CD14-positive monocyte (primary cell): ENCODE results near the gene SPPL3. TPM values are rescaled to one million over a fixed set of nuclear protein-coding genes. Genes with fewer than 3 reads are reported as not detected.

Experiments used
- DNase-seq, 3 donors: peaks; one replicate each; pipeline ENCODE4 v3.0.0-alpha.2; 2011 to 2022
- H2AFZ ChIP-seq: 2 replicates; pipeline ENCODE4 v1.6.0; 2012; ENCODE audit warnings: mild to moderate bottlenecking, low read depth, low read length, inconsistent platforms; ENCODE audit not compliant: insufficient read depth, poor library complexity, severe bottlenecking
- H3K27ac ChIP-seq, 2 donors: 1 replicate in 1 of 2; 2 replicates in 1 of 2; pipeline ENCODE4 v1.5.1; 2012 to 2013; ENCODE audit warnings: low read length in 2 of 2, control low read depth in 1 of 2, inconsistent platforms in 1 of 2, low read depth in 1 of 2, mild to moderate bottlenecking in 1 of 2
- H3K27me3 ChIP-seq, 2 donors: one replicate each; pipeline versions ENCODE4 v1.6.0 to v1.6.1; 2011 to 2013; ENCODE audit warnings: low read length in 2 of 2; ENCODE audit not compliant: control insufficient read depth in 2 of 2, insufficient read depth in 2 of 2
- H3K36me3 ChIP-seq, 2 donors: replicated peaks in 1 of 2; 1 replicate in 1 of 2; 2 replicates in 1 of 2; pipeline versions ENCODE4 v1.5.1 to v1.6.1; 2012 to 2013; ENCODE audit warnings: low read length in 2 of 2, control low read depth in 1 of 2, inconsistent platforms in 1 of 2, mild to moderate bottlenecking in 1 of 2; ENCODE audit not compliant: insufficient read depth in 2 of 2, control insufficient read depth in 1 of 2
- H3K4me1 ChIP-seq, 2 donors: 1 replicate in 1 of 2; 2 replicates in 1 of 2; pipeline versions ENCODE4 v1.5.1 to v1.6.1; 2012 to 2013; ENCODE audit warnings: low read length in 2 of 2, control low read depth in 1 of 2, inconsistent platforms in 1 of 2, mild to moderate bottlenecking in 1 of 2, moderate library complexity in 1 of 2; ENCODE audit not compliant: insufficient read depth in 2 of 2, control insufficient read depth in 1 of 2
- H3K4me2 ChIP-seq: replicated peaks from 2 replicates; pipeline ENCODE3; 2012; ENCODE audit warnings: low read length, moderate library complexity, mild to moderate bottlenecking; ENCODE audit not compliant: poor library complexity, severe bottlenecking; ENCODE audit errors: extremely low read depth
- H3K4me3 ChIP-seq, 3 experiments: fragments of 200-600 bp in 1 of 3; sonication (generic) in 1 of 3; replicated peaks in 1 of 3; 1 replicate in 2 of 3; 2 replicates in 1 of 3; pipeline ENCODE4 v1.5.1; 2011 to 2013; ENCODE audit warnings: low read length in 3 of 3, mild to moderate bottlenecking in 3 of 3, control low read depth in 2 of 3, low read depth in 2 of 3, inconsistent platforms in 1 of 3, moderate library complexity in 1 of 3
- H3K79me2 ChIP-seq: 2 replicates; pipeline ENCODE4 v1.6.0; 2012; ENCODE audit warnings: mild to moderate bottlenecking, control low read depth, inconsistent platforms, low read length, moderate library complexity; ENCODE audit not compliant: insufficient read depth
- H3K9ac ChIP-seq: 2 replicates; pipeline ENCODE4 v1.6.0; 2017; ENCODE audit warnings: low read length, mild to moderate bottlenecking; ENCODE audit not compliant: insufficient read depth, poor library complexity, severe bottlenecking
- H3K9me3 ChIP-seq, 2 donors: replicated peaks in 1 of 2; 1 replicate in 1 of 2; 2 replicates in 1 of 2; pipeline versions ENCODE4 v1.5.1 to v1.6.1; 2012 to 2013; ENCODE audit warnings: low read length in 2 of 2, control low read depth in 1 of 2; ENCODE audit not compliant: control insufficient read depth in 1 of 2, insufficient read depth in 1 of 2
- H4K20me1 ChIP-seq: 2 replicates; pipeline ENCODE4 v1.6.0; 2012; ENCODE audit warnings: mild to moderate bottlenecking, low read length, control low read depth, moderate library complexity; ENCODE audit not compliant: insufficient read depth
- H3K27ac Mint-ChIP-seq, 7 donors: one replicate each; pipeline ENCODE4 v1.8.0; 2020; ENCODE audit warnings: mild to moderate bottlenecking in 7 of 7, mixed read lengths in 7 of 7, moderate library complexity in 6 of 7, inconsistent platforms in 2 of 7
- H3K27me3 Mint-ChIP-seq, 3 donors: one replicate each; pipeline ENCODE4 v1.8.0; 2021 to 2022; ENCODE audit warnings: low read depth in 3 of 3, mild to moderate bottlenecking in 3 of 3, mixed read lengths in 3 of 3, moderate library complexity in 3 of 3, inconsistent platforms in 1 of 3
- H3K36me3 Mint-ChIP-seq, 2 donors: one replicate each; pipeline ENCODE4 v1.8.0; 2020; ENCODE audit warnings: mixed read lengths in 2 of 2, inconsistent platforms in 1 of 2, mild to moderate bottlenecking in 1 of 2
- H3K4me1 Mint-ChIP-seq: one replicate; pipeline ENCODE4 v1.8.0; 2020; ENCODE audit warnings: mild to moderate bottlenecking, mixed read lengths
- H3K4me3 Mint-ChIP-seq, 2 donors: one replicate each; pipeline ENCODE4 v1.8.0; 2020; ENCODE audit warnings: mild to moderate bottlenecking in 2 of 2, mixed read lengths in 2 of 2, moderate library complexity in 1 of 2
- H3K9me3 Mint-ChIP-seq, 7 donors: one replicate each; pipeline ENCODE4 v1.8.0; 2020 to 2022; ENCODE audit warnings: mixed read lengths in 7 of 7, mild to moderate bottlenecking in 6 of 7, moderate library complexity in 6 of 7, inconsistent platforms in 2 of 7
- WGBS: methylation state at CpG from one replicate; pipeline ENCODE4 v1.1.5; 2013; ENCODE audit warnings: missing lambda C conversion rate; ENCODE audit not compliant: insufficient coverage; 5-methylcytosine and 5-hydroxymethylcytosine counted together
- intact Hi-C, 2 donors: fragments of 100-400 bp; cut with micrococcal nuclease; formaldehyde crosslinking; loops; one replicate each; pipeline versions ENCODE4 v1.15.0 to v1.15.1; 2023
- polyA plus RNA-seq, 3 donors: library from polyadenylated mRNA; depleted of rRNA in 1 of 3; unstranded in 2 of 3; stranded (reverse) in 1 of 3; fragments of 300-500 nt in 2 of 3; fragments of >200 nt in 1 of 3; fragmentation: Illumina TruSeq in 2 of 3; gene quantifications; 1 replicate in 2 of 3; 2 replicates in 1 of 3; pipeline ENCODE4 v1.2.3, GENCODE V29; 2012 to 2021
- TF ChIP-seq, protein P1 (sequence below): fragments of 200-600 bp; IDR thresholded peaks from one replicate; pipeline ENCODE4 v1.8.0; 2022; ENCODE audit warnings: antibody characterized with exemption, mild to moderate bottlenecking

SPPL3 gene
- polyA plus RNA-seq, 3 donors, result 14.5 to 18.6 (median 18.5) TPM

DNA sequence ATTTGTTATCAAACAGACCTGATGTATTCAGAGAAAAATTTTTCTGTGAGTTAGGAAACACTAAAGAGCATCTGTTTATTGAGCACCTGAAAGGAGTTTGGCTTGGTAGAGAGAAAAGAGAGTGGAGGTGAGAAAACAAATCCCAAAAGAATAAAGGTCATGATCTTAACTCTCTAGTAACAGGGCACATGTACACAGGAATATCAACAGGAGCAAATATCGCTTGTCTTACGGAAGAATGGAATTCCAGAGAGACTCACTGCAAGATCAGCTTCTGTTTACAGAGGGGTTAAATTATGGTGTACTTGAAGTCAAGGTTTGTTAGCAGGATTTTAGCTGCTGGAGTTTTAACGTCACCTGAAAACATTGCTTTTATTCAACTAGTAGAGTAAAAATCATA lies 78.8 kb downstream of the SPPL3 start:
- H3K4me3 ChIP-seq, result no peak overlapping the region
- peaks cover 0 to 1% (median 0%) of the 10 kb centered on the region in 3 donors for H3K27me3 Mint-ChIP-seq
- WGBS, result no CpG with 5 or more reads among the region's 3 CpGs
- no peaks in the 10 kb centered on the region for H3K36me3 ChIP-seq
- DNase-seq, result no peak
- H3K79me2 ChIP-seq, result peaks cover 93% of the 10 kb centered on the region
- H3K9me3 Mint-ChIP-seq, result no peaks in the 10 kb centered on the region
- H3K27ac Mint-ChIP-seq, result no peak overlapping the region
- no peak overlapping the region for H3K4me2 ChIP-seq
- peaks cover 1 to 4% of the 10 kb centered on the region in 2 donors for H3K36me3 Mint-ChIP-seq
- no peaks in the 10 kb centered on the region for H3K27me3 ChIP-seq
- H3K9ac ChIP-seq, result no peak overlapping the region
- H4K20me1 ChIP-seq, result peaks cover 96% of the 10 kb centered on the region
- H3K4me3 Mint-ChIP-seq, result no peak overlapping the region
- intact Hi-C loops, result no loop called here
- TF ChIP-seq, protein P1, sequence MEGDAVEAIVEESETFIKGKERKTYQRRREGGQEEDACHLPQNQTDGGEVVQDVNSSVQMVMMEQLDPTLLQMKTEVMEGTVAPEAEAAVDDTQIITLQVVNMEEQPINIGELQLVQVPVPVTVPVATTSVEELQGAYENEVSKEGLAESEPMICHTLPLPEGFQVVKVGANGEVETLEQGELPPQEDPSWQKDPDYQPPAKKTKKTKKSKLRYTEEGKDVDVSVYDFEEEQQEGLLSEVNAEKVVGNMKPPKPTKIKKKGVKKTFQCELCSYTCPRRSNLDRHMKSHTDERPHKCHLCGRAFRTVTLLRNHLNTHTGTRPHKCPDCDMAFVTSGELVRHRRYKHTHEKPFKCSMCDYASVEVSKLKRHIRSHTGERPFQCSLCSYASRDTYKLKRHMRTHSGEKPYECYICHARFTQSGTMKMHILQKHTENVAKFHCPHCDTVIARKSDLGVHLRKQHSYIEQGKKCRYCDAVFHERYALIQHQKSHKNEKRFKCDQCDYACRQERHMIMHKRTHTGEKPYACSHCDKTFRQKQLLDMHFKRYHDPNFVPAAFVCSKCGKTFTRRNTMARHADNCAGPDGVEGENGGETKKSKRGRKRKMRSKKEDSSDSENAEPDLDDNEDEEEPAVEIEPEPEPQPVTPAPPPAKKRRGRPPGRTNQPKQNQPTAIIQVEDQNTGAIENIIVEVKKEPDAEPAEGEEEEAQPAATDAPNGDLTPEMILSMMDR, result no peak
- H3K4me1 Mint-ChIP-seq, result peaks cover 23% of the 10 kb centered on the region
- H3K4me1 ChIP-seq, result peaks cover 0 to 3% of the 10 kb centered on the region in 2 donors
- no peaks in the 10 kb centered on the region for H3K9me3 ChIP-seq
- H2AFZ ChIP-seq, result no peak overlapping the region
- no peak overlapping the region for H3K27ac ChIP-seq

DNA sequence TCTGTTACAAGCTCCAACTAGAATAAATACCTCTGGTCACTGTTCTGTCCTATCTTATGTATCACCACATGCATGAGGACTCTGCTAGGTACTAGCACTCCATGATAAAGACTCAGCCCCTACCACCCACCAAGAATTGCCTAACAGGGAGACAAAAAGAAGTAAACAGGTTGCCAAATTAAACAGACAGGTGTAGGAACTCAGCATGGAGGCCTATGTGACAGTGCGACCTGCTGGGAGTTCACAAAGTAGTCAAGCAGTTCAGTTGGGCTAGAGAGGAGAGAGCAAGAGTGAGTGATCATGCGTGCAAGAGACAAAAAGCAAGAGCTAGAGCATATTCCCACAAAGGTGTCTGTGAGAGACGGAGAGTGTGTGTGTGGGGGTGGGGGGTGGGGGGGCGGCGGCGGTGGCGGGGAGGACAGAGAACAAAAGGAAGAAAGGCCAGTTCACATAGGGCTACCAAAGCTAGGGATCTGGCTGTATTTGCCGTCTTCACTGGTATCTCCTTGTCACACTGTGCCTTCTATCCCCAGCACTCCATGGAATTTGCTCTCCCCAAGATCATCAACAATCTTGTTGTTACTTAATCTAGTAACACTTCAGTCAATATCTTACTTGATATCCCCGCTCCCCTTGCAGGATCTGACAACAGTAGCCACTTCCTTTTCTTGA lies 81.2 kb downstream of the SPPL3 start:
- H3K79me2 ChIP-seq, result peaks cover 94% of the 10 kb centered on the region

More for the DNA sequence above, 81.2 kb downstream of the SPPL3 start:
- Histone ChIP-seq H3K4me2 (no peak overlapping the region), H3K27ac (no peak overlapping the region), H2AFZ (no peak overlapping the region), H3K36me3 (no peaks in the 10 kb centered on the region), H3K9ac (no peak overlapping the region), H3K27me3 (no peaks in the 10 kb centered on the region), H3K4me3 (no peak overlapping the region), H4K20me1 (peaks cover 98% of the 10 kb centered on the region), H3K4me1 (peaks cover 0 to 3% of the 10 kb centered on the region in 2 donors), H3K9me3 (no peaks in the 10 kb centered on the region)
- WGBS, result 65% methylated on average over 2 of the region's 9 CpGs
- H3K9me3 Mint-ChIP-seq, result no peaks in the 10 kb centered on the region
- intact Hi-C loops, result no loop called here
- DNase-seq, result no peak
- no peak overlapping the region for H3K4me3 Mint-ChIP-seq
- H3K4me1 Mint-ChIP-seq, result peaks cover 23% of the 10 kb centered on the region
- TF ChIP-seq, protein P1, result no peak
- peaks cover 0 to 2% (median 0%) of the 10 kb centered on the region in 3 donors for H3K27me3 Mint-ChIP-seq
- peak overlapping the region in 2 of 7 donors; percentile 10 to 29 for H3K27ac Mint-ChIP-seq
- peaks cover 0 to 4% of the 10 kb centered on the region in 2 donors for H3K36me3 Mint-ChIP-seq
